HEK293 (cell line): ENCODE data around the gene TSC2.

Experiments
- CTCF ChIA-PET: fragments of 350-600 bp; formaldehyde crosslinking; extraction: SDS; loops from one replicate; lab custom pipeline; 2021; ENCODE audit warnings: antibody characterized with exemption; lab: Yijun Ruan, JAX
- POLR2A ChIA-PET: fragments of 300-600 bp; formaldehyde crosslinking; extraction: SDS; loops from one replicate; lab custom pipeline; 2020; ENCODE audit warnings: antibody characterized with exemption, inconsistent platforms; lab: Yijun Ruan, JAX
- H3K27ac ChIP-seq: fragments of 200-500 bp; sonication (Bioruptor generic); 2 replicates; pipeline ENCODE4 v1.5.1; 2014; ENCODE audit warnings: low read depth, low read length, control low read depth, inconsistent platforms; ENCODE audit errors: extremely low read depth
- H3K36me3 ChIP-seq, 2 experiments: fragments of 200-500 bp in 1 of 2; sonication (Bioruptor generic) in 1 of 2; 1 replicate in 1 of 2; 2 replicates in 1 of 2; pipeline ENCODE4 v1.5.1; 2014 to 2017; ENCODE audit warnings: inconsistent platforms in 2 of 2, low read length in 2 of 2; ENCODE audit not compliant: control insufficient read depth in 2 of 2, insufficient read depth in 1 of 2
- H3K4me1 ChIP-seq: fragments of 200-500 bp; sonication (Bioruptor generic); 2 replicates; pipeline ENCODE4 v1.5.1; 2014; ENCODE audit warnings: mild to moderate bottlenecking, low read length, inconsistent platforms; ENCODE audit not compliant: control insufficient read depth, insufficient read depth
- H3K4me3 ChIP-seq: 2 replicates; pipeline ENCODE4 v1.5.1; 2011; ENCODE audit warnings: low read depth, mild to moderate bottlenecking, control low read depth, low read length, moderate library complexity
- H3K9me3 ChIP-seq: fragments of 200-500 bp; sonication (Bioruptor generic); 2 replicates; pipeline ENCODE4 v1.5.1; 2014; ENCODE audit warnings: low read depth, low read length, inconsistent platforms; ENCODE audit not compliant: control insufficient read depth, insufficient read depth
- GLIS1 ChIP-seq: fragments of 450-650 bp; formaldehyde crosslinking; IDR thresholded peaks from 2 replicates; pipeline ENCODE4 v1.5.1; 2016; ENCODE audit warnings: missing biosample characterization, missing genetic modification characterization
- KLF8 ChIP-seq: fragments of 450-650 bp; formaldehyde crosslinking; IDR thresholded peaks from 2 replicates; pipeline ENCODE4 v1.5.1; 2016; ENCODE audit warnings: missing biosample characterization, missing genetic modification characterization
- KLF9 ChIP-seq: fragments of 450-650 bp; formaldehyde crosslinking; IDR thresholded peaks from 2 replicates; pipeline ENCODE4 v1.5.1; 2016; ENCODE audit warnings: missing biosample characterization, missing genetic modification characterization, low read depth
- OSR2 ChIP-seq: fragments of 450-650 bp; formaldehyde crosslinking; IDR thresholded peaks from 2 replicates; pipeline ENCODE4 v1.5.1; 2016; ENCODE audit warnings: missing biosample characterization, missing genetic modification characterization
- SETDB1 ChIP-seq: IDR thresholded peaks from one replicate; pipeline ENCODE4 v1.6.1; 2017; ENCODE audit warnings: mild to moderate bottlenecking, low read length, moderate library complexity, mixed read lengths; ENCODE audit not compliant: insufficient read length
- TCF7L2 ChIP-seq: IDR thresholded peaks from 2 replicates; pipeline ENCODE4 v1.6.1; 2011; ENCODE audit warnings: low read depth, mild to moderate bottlenecking, inconsistent platforms, low read length, moderate library complexity, borderline replicate concordance
- TRIM28 ChIP-seq: IDR thresholded peaks from 2 replicates; pipeline ENCODE4 v1.6.1; 2011; ENCODE audit warnings: low read length, control low read depth, borderline replicate concordance
- ZBTB20 ChIP-seq: fragments of 450-650 bp; formaldehyde crosslinking; IDR thresholded peaks from 2 replicates; pipeline ENCODE4 v1.5.1; 2016; ENCODE audit warnings: missing biosample characterization, missing genetic modification characterization
- ZNF112 ChIP-seq: fragments of 450-650 bp; formaldehyde crosslinking; IDR thresholded peaks from 2 replicates; pipeline ENCODE4 v1.5.0; 2017; ENCODE audit warnings: missing biosample characterization, missing genetic modification characterization
- ZNF114 ChIP-seq: fragments of 450-650 bp; formaldehyde crosslinking; IDR thresholded peaks from 2 replicates; pipeline ENCODE4 v1.5.0; 2017; ENCODE audit warnings: missing biosample characterization, missing genetic modification characterization
- ZNF174 ChIP-seq: fragments of 450-650 bp; formaldehyde crosslinking; IDR thresholded peaks from 2 replicates; pipeline ENCODE4 v1.5.0; 2017; ENCODE audit warnings: missing biosample characterization, mild to moderate bottlenecking, missing genetic modification characterization
- ZNF423 ChIP-seq: fragments of 450-650 bp; formaldehyde crosslinking; IDR thresholded peaks from 2 replicates; pipeline ENCODE4 v1.5.1; 2016; ENCODE audit warnings: missing biosample characterization, missing genetic modification characterization
- ZNF544 ChIP-seq: fragments of 450-650 bp; formaldehyde crosslinking; IDR thresholded peaks from 2 replicates; pipeline ENCODE4 v1.5.0; 2017; ENCODE audit warnings: missing biosample characterization, missing genetic modification characterization
- ZNF624 ChIP-seq: fragments of 450-650 bp; formaldehyde crosslinking; IDR thresholded peaks from 2 replicates; pipeline ENCODE4 v1.5.1; 2017; ENCODE audit warnings: missing biosample characterization, missing genetic modification characterization
- ZNF658 ChIP-seq: fragments of 450-650 bp; formaldehyde crosslinking; IDR thresholded peaks from 2 replicates; pipeline ENCODE4; 2016; ENCODE audit warnings: missing biosample characterization, missing genetic modification characterization
- ZNF707 ChIP-seq: fragments of 450-650 bp; formaldehyde crosslinking; IDR thresholded peaks from 2 replicates; pipeline ENCODE4 v1.5.1; 2016; ENCODE audit warnings: missing biosample characterization, missing genetic modification characterization
- ZNF747 ChIP-seq: fragments of 450-650 bp; formaldehyde crosslinking; IDR thresholded peaks from 2 replicates; pipeline ENCODE4 v1.5.1; 2016; ENCODE audit warnings: missing biosample characterization, missing genetic modification characterization
- ZNF777 ChIP-seq: fragments of 450-650 bp; formaldehyde crosslinking; IDR thresholded peaks from 2 replicates; pipeline ENCODE4 v1.5.1; 2017; ENCODE audit warnings: missing biosample characterization, missing genetic modification characterization, borderline replicate concordance
- ZNF843 ChIP-seq: fragments of 450-650 bp; formaldehyde crosslinking; IDR thresholded peaks from 2 replicates; pipeline ENCODE4 v1.5.1; 2016; ENCODE audit warnings: missing biosample characterization, missing genetic modification characterization
- TF ChIP-seq, protein P1 (sequence below): fragments of 450-650 bp; formaldehyde crosslinking; IDR thresholded peaks from 2 replicates; pipeline ENCODE4 v1.5.0; 2017; ENCODE audit warnings: missing biosample characterization, missing genetic modification characterization, borderline replicate concordance
- TF ChIP-seq, protein P2 (sequence below): fragments of 450-650 bp; formaldehyde crosslinking; IDR thresholded peaks from 2 replicates; pipeline ENCODE4 v1.5.1; 2017; ENCODE audit warnings: missing biosample characterization, mild to moderate bottlenecking, missing genetic modification characterization, moderate library complexity

The TSC2 gene

GRCh38 chr16:2024032-2024420 lies 23.8 kb upstream of the TSC2 start:
- Histone ChIP-seq H3K36me3 (no peaks in the 10 kb centered on the region), H3K4me1 (peaks cover 3% of the 10 kb centered on the region; the same call in 1 of the 2 replicates), H3K27ac (no peak overlapping the region), H3K4me3 (no peak overlapping the region), H3K9me3 (no peaks in the 10 kb centered on the region)
- ChIA-PET POLR2A (interaction anchor here (1.0 to 3.2 kb wide), 2 partner anchors 113 to 131 kb away, joined by 4 to 18 read pairs; partner anchors contain the start of gene TRAF7), CTCF (interaction anchor here (2.2 to 3.9 kb wide), 3 partner anchors 11 to 130 kb away, joined by 11 to 35 read pairs (median 20); partner anchors contain the start of gene TRAF7)
- TF ChIP-seq ZNF624 (tag by site-specific recombination) (no peak), KLF8 (no peak), ZNF112 (tag by site-specific recombination) (no peak), TCF7L2 (no peak), ZNF423 (tag by site-specific recombination) (no peak), ZNF777 (tag by site-specific recombination) (no peak), SETDB1 (no peak), ZNF114 (no peak), ZNF174 (tag by site-specific recombination) (no peak), KLF9 (tag by site-specific recombination) (no peak), ZNF658 (no peak), OSR2 (tag by site-specific recombination) (no peak), ZBTB20 (tag by site-specific recombination) (no peak), ZNF843 (tag by site-specific recombination) (no peak), ZNF544 (tag by site-specific recombination) (no peak), TRIM28 (no peak), ZNF747 (tag by site-specific recombination) (no peak)
- TF ChIP-seq, protein P1, sequence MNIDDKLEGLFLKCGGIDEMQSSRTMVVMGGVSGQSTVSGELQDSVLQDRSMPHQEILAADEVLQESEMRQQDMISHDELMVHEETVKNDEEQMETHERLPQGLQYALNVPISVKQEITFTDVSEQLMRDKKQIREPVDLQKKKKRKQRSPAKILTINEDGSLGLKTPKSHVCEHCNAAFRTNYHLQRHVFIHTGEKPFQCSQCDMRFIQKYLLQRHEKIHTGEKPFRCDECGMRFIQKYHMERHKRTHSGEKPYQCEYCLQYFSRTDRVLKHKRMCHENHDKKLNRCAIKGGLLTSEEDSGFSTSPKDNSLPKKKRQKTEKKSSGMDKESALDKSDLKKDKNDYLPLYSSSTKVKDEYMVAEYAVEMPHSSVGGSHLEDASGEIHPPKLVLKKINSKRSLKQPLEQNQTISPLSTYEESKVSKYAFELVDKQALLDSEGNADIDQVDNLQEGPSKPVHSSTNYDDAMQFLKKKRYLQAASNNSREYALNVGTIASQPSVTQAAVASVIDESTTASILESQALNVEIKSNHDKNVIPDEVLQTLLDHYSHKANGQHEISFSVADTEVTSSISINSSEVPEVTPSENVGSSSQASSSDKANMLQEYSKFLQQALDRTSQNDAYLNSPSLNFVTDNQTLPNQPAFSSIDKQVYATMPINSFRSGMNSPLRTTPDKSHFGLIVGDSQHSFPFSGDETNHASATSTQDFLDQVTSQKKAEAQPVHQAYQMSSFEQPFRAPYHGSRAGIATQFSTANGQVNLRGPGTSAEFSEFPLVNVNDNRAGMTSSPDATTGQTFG: no peak
- TF ChIP-seq, protein P2, sequence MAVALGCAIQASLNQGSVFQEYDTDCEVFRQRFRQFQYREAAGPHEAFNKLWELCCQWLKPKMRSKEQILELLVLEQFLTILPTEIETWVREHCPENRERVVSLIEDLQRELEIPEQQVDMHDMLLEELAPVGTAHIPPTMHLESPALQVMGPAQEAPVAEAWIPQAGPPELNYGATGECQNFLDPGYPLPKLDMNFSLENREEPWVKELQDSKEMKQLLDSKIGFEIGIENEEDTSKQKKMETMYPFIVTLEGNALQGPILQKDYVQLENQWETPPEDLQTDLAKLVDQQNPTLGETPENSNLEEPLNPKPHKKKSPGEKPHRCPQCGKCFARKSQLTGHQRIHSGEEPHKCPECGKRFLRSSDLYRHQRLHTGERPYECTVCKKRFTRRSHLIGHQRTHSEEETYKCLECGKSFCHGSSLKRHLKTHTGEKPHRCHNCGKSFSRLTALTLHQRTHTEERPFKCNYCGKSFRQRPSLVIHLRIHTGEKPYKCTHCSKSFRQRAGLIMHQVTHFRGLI: no peak

GRCh38 chr16:2025251-2025650 lies 22.5 kb upstream of the TSC2 start:
- peaks cover 3% of the 10 kb centered on the region; the same call in 1 of the 2 replicates for H3K4me1 ChIP-seq
- peaks cover 0 to 4% of the 10 kb centered on the region in 2 experiments; a peak in 1 of 3 replicates for H3K36me3 ChIP-seq
- H3K4me3 ChIP-seq: no peak overlapping the region
- H3K27ac ChIP-seq: no peak overlapping the region
- ChIA-PET POLR2A (interaction anchor here (1.3 kb wide), 1 partner anchor 130 kb away, joined by 5 read pairs; the partner anchor contains the start of gene TRAF7), CTCF (interaction anchor here (0.6 kb wide), 1 partner anchor 41 kb away, joined by 4 read pairs; no protein-coding TSS in a partner anchor)
- no peak for TF ChIP-seq ZNF707
- no peaks in the 10 kb centered on the region for H3K9me3 ChIP-seq

GRCh38 chr16:2025878-2026460 lies 21.8 kb upstream of the TSC2 start:
- no peak overlapping the region for H3K4me3 ChIP-seq
- ChIA-PET CTCF (no interaction called here), POLR2A (interaction anchor here (0.6 to 2.6 kb wide), 3 partner anchors 21 to 129 kb away, joined by 5 to 15 read pairs (median 6); partner anchors contain the start of genes NTHL1, TRAF7 and TSC2)
- 0 out of 2 replicates have a peak, but pooled peaks have one; percentile 10 for TF ChIP-seq GLIS1
- TF ChIP-seq TCF7L2: no peak
- H3K36me3 ChIP-seq: peaks cover 0 to 4% of the 10 kb centered on the region in 2 experiments; a peak in 1 of 3 replicates
- peaks cover 3% of the 10 kb centered on the region; the same call in 1 of the 2 replicates for H3K4me1 ChIP-seq
- H3K27ac ChIP-seq: peak overlapping the region; percentile 31; the same call in 1 of the 2 replicates
- no peaks in the 10 kb centered on the region for H3K9me3 ChIP-seq
